H9 (cell line): ENCODE results near the gene FRAS1. TPM values are rescaled to one million over a fixed set of nuclear protein-coding genes. Genes with fewer than 3 reads are reported as not detected.

Experiments used
- DNase-seq: peaks from one replicate; pipeline ENCODE4 v3.0.0-alpha.2; 2017
- H2AFZ ChIP-seq: one replicate; pipeline ENCODE4 v1.6.1; 2013; ENCODE audit warnings: mild to moderate bottlenecking, low read length, control low read depth, moderate library complexity
- H2AK5ac ChIP-seq: 2 replicates; pipeline ENCODE4 v1.6.1; 2013; ENCODE audit warnings: low read length, control low read depth, mixed read lengths; ENCODE audit not compliant: insufficient read length
- H2BK120ac ChIP-seq: one replicate; pipeline ENCODE4 v1.6.1; 2013; ENCODE audit warnings: low read depth, mild to moderate bottlenecking, low read length, control low read depth, inconsistent platforms; ENCODE audit not compliant: poor library complexity, severe bottlenecking
- H2BK12ac ChIP-seq: 2 replicates; pipeline ENCODE4 v1.6.1; 2013; ENCODE audit warnings: low read length, control low read depth, mixed read lengths, low read depth; ENCODE audit not compliant: insufficient read length
- H2BK15ac ChIP-seq: 2 replicates; pipeline ENCODE4 v1.6.1; 2013; ENCODE audit warnings: low read depth, low read length, control low read depth
- H2BK20ac ChIP-seq: one replicate; pipeline ENCODE4 v1.6.1; 2013; ENCODE audit warnings: low read depth, mild to moderate bottlenecking, low read length, control low read depth, inconsistent platforms; ENCODE audit not compliant: poor library complexity, severe bottlenecking
- H2BK5ac ChIP-seq: 2 replicates; pipeline ENCODE4 v1.6.1; 2013; ENCODE audit warnings: low read length, control low read depth, mixed read lengths; ENCODE audit not compliant: insufficient read length
- H3K14ac ChIP-seq: 2 replicates; pipeline ENCODE4 v1.6.1; 2013; ENCODE audit warnings: low read length, control low read depth; ENCODE audit not compliant: insufficient read depth
- H3K18ac ChIP-seq: 2 replicates; pipeline ENCODE4 v1.6.1; 2013; ENCODE audit warnings: low read depth, mild to moderate bottlenecking, mixed read lengths, low read length, control low read depth; ENCODE audit not compliant: insufficient read length
- H3K23ac ChIP-seq: 2 replicates; pipeline ENCODE4 v1.6.1; 2013; ENCODE audit warnings: low read length, control low read depth, mixed read lengths, low read depth; ENCODE audit not compliant: insufficient read length
- H3K23me2 ChIP-seq: 2 replicates; pipeline ENCODE4 v1.6.1; 2013; ENCODE audit warnings: low read depth, mild to moderate bottlenecking, mixed read lengths, low read length, control low read depth; ENCODE audit not compliant: insufficient read length, poor library complexity, severe bottlenecking
- H3K27ac ChIP-seq: 2 replicates; pipeline ENCODE4 v1.5.1; 2013; ENCODE audit warnings: low read length, control low read depth, mixed read lengths, low read depth; ENCODE audit not compliant: insufficient read length
- H3K27me3 ChIP-seq: 2 replicates; pipeline ENCODE4 v1.6.1; 2013; ENCODE audit warnings: low read length, control low read depth, inconsistent platforms; ENCODE audit not compliant: insufficient read depth
- H3K4ac ChIP-seq: 2 replicates; pipeline ENCODE4 v1.6.1; 2013; ENCODE audit warnings: low read depth, mild to moderate bottlenecking, control low read depth, inconsistent platforms, low read length, moderate library complexity
- H3K4me1 ChIP-seq: 2 replicates; pipeline ENCODE4 v1.6.1; 2013; ENCODE audit warnings: low read length, control low read depth, inconsistent platforms; ENCODE audit not compliant: insufficient read depth
- H3K4me2 ChIP-seq: 2 replicates; pipeline ENCODE4 v1.6.1; 2013; ENCODE audit warnings: low read length, control low read depth, mixed read lengths; ENCODE audit not compliant: insufficient read length, insufficient read depth
- H3K56ac ChIP-seq: 2 replicates; pipeline ENCODE4 v1.6.1; 2013; ENCODE audit warnings: low read depth, mild to moderate bottlenecking, mixed read lengths, low read length, control low read depth; ENCODE audit not compliant: insufficient read length
- H3K79me1 ChIP-seq: 2 replicates; pipeline ENCODE4 v1.6.1; 2013; ENCODE audit warnings: low read depth, mild to moderate bottlenecking, moderate library complexity, low read length, control low read depth, inconsistent platforms; ENCODE audit not compliant: insufficient read depth, poor library complexity, severe bottlenecking
- H3K79me2 ChIP-seq: 2 replicates; pipeline ENCODE4 v1.6.1; 2013; ENCODE audit warnings: low read length, control low read depth, inconsistent platforms; ENCODE audit not compliant: insufficient read depth
- H3K9ac ChIP-seq: 2 replicates; pipeline ENCODE4 v1.6.1; 2013; ENCODE audit warnings: low read length, control low read depth, mixed read lengths; ENCODE audit not compliant: insufficient read length; ENCODE audit errors: extremely low read depth
- H3K9me3 ChIP-seq: one replicate; pipeline ENCODE4 v1.6.1; 2013; ENCODE audit warnings: low read depth, low read length, inconsistent platforms; ENCODE audit not compliant: control insufficient read depth
- H3T11ph ChIP-seq: one replicate; pipeline ENCODE4 v1.6.1; 2013; ENCODE audit warnings: mild to moderate bottlenecking, low read length, control low read depth, inconsistent platforms
- H4K20me1 ChIP-seq: one replicate; pipeline ENCODE4 v1.6.1; 2013; ENCODE audit not compliant: control insufficient read depth, insufficient read length, insufficient read depth
- H4K5ac ChIP-seq: 2 replicates; pipeline ENCODE4 v1.6.1; 2013; ENCODE audit warnings: low read depth, mild to moderate bottlenecking, mixed read lengths, low read length, control low read depth; ENCODE audit not compliant: insufficient read length
- H4K8ac ChIP-seq: replicated peaks from 2 replicates; pipeline ENCODE4 v1.6.1; 2013; ENCODE audit warnings: low read length, control low read depth, mixed read lengths, low read depth; ENCODE audit not compliant: insufficient read length
- H4K91ac ChIP-seq: 2 replicates; pipeline ENCODE4 v1.6.1; 2013; ENCODE audit warnings: low read depth, mild to moderate bottlenecking, moderate library complexity, mixed read lengths, low read length, control low read depth; ENCODE audit not compliant: insufficient read length
- H3K27ac Mint-ChIP-seq, 3 experiments: 2 replicates in 2 of 3; 3 replicates in 1 of 3; pipeline ENCODE4 v1.8.0; 2020 to 2021; ENCODE audit warnings: mixed read lengths in 3 of 3, mild to moderate bottlenecking in 1 of 3, moderate library complexity in 1 of 3
- H3K27me3 Mint-ChIP-seq: 2 replicates; pipeline ENCODE4 v1.8.0; 2021; ENCODE audit warnings: low read depth, mild to moderate bottlenecking, moderate library complexity, mixed read lengths
- H3K36me3 Mint-ChIP-seq, 3 experiments: 2 replicates in 2 of 3; 3 replicates in 1 of 3; pipeline ENCODE4 v1.8.0; 2020 to 2021; ENCODE audit warnings: low read depth in 3 of 3, mixed read lengths in 3 of 3; ENCODE audit not compliant: insufficient read depth in 1 of 3
- H3K4me1 Mint-ChIP-seq, 2 experiments: 2 replicates each; pipeline ENCODE4 v1.8.0; 2020; ENCODE audit warnings: mixed read lengths in 2 of 2
- H3K4me3 Mint-ChIP-seq, 2 experiments: 2 replicates in 1 of 2; 3 replicates in 1 of 2; pipeline ENCODE4 v1.8.0; 2020 to 2021; ENCODE audit warnings: mild to moderate bottlenecking in 2 of 2, mixed read lengths in 2 of 2, moderate library complexity in 1 of 2
- H3K9me3 Mint-ChIP-seq, 2 experiments: 2 replicates in 1 of 2; 3 replicates in 1 of 2; pipeline ENCODE4 v1.8.0; 2020; ENCODE audit warnings: mild to moderate bottlenecking in 2 of 2, mixed read lengths in 2 of 2, moderate library complexity in 1 of 2
- WGBS: extraction: QIAGEN DNeasy Blood & Tissue Kit; methylation state at CpG from one replicate; pipeline ENCODE4 v1.1.7; 2013; ENCODE audit warnings: missing lambda C conversion rate, low lambda C conversion rate, mixed read lengths; ENCODE audit not compliant: insufficient read length; ENCODE audit errors: extremely low coverage; 5-methylcytosine and 5-hydroxymethylcytosine counted together
- total RNA-seq: library from RNA; stranded (reverse); gene quantifications from 2 replicates; pipeline ENCODE4 v1.2.1, GENCODE V29; 2021
- TF ChIP-seq, protein P1 (sequence below): fragments of 200-600 bp; sonication (generic); conservative IDR thresholded peaks from 3 replicates; pipeline ENCODE4 v1.8.0; 2021; ENCODE audit warnings: antibody characterized with exemption, mild to moderate bottlenecking

FRAS1 gene
- total RNA-seq, 1 experiment from 2014 or later: 58.5 TPM

DNA sequence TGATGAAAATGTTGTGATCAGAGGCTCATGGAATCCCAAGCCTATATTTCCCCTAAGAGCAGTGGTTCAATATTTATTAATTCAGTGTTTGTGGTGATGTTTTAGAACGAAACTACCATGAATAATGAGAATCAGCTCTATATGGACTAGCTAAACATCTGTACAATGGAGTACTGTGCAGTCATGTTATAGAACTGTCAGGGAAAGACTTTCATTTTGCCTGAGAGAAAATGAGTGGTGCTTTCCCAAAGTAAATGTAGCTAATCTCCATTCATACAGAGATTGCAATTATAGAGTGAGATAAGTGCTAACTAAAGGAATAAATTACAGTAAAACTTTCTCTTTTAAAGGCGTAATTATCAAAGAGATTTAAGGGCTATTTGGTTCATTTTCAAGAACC, 147.1 kb downstream of the FRAS1 start:
- Histone ChIP-seq H2BK5ac (no peak overlapping the region), H3K18ac (no peak overlapping the region), H3K23ac (no peak overlapping the region), H3K27ac (no peak overlapping the region), H3K4ac (no peak overlapping the region), H3K23me2 (no peaks in the 10 kb centered on the region), H3K27me3 (no peaks in the 10 kb centered on the region), H3T11ph (no peak overlapping the region), H2BK120ac (no peak overlapping the region), H2BK15ac (no peak overlapping the region), H3K79me1 (peaks cover 3% of the 10 kb centered on the region), H3K9ac (no peak overlapping the region), H3K9me3 (no peaks in the 10 kb centered on the region), H2AK5ac (no peak overlapping the region), H4K5ac (no peak overlapping the region), H3K56ac (no peak overlapping the region), H3K79me2 (peaks cover 3% of the 10 kb centered on the region; the same call in 1 of the 2 replicates), H4K8ac (no peak overlapping the region), H2BK12ac (no peak overlapping the region), H3K4me2 (no peak overlapping the region), H2AFZ (no peak overlapping the region), H4K91ac (no peak overlapping the region), H4K20me1 (no peaks in the 10 kb centered on the region), H3K4me1 (peaks cover 8% of the 10 kb centered on the region; the same call in 1 of the 2 replicates), H3K14ac (no peak overlapping the region), H2BK20ac (no peak overlapping the region)
- H3K27ac Mint-ChIP-seq: no peak overlapping the region
- no CpG with 5 or more reads among the region's 2 CpGs for whole genome bisulfite sequencing
- no peak for DNase-seq
- peaks cover 0 to 10% (median 6%) of the 10 kb centered on the region in 3 experiments; a peak in 3 of 7 replicates for H3K36me3 Mint-ChIP-seq
- no peaks in the 10 kb centered on the region for H3K9me3 Mint-ChIP-seq
- H3K27me3 Mint-ChIP-seq: no peaks in the 10 kb centered on the region
- TF ChIP-seq, protein P1, sequence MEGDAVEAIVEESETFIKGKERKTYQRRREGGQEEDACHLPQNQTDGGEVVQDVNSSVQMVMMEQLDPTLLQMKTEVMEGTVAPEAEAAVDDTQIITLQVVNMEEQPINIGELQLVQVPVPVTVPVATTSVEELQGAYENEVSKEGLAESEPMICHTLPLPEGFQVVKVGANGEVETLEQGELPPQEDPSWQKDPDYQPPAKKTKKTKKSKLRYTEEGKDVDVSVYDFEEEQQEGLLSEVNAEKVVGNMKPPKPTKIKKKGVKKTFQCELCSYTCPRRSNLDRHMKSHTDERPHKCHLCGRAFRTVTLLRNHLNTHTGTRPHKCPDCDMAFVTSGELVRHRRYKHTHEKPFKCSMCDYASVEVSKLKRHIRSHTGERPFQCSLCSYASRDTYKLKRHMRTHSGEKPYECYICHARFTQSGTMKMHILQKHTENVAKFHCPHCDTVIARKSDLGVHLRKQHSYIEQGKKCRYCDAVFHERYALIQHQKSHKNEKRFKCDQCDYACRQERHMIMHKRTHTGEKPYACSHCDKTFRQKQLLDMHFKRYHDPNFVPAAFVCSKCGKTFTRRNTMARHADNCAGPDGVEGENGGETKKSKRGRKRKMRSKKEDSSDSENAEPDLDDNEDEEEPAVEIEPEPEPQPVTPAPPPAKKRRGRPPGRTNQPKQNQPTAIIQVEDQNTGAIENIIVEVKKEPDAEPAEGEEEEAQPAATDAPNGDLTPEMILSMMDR: no peak
- H3K4me3 Mint-ChIP-seq: no peak overlapping the region
- peaks cover 36 to 38% of the 10 kb centered on the region in 2 experiments for H3K4me1 Mint-ChIP-seq
